Measurements from ENCODE around the gene NELFCD. TPM values are rescaled to one million over a fixed set of nuclear protein-coding genes. Genes with fewer than 3 reads are reported as not detected.

Gene NELFCD
- total RNA-seq, 3 donors from 2014 or later = 47.9 to 51.7 (median 50.0) TPM

DNA sequence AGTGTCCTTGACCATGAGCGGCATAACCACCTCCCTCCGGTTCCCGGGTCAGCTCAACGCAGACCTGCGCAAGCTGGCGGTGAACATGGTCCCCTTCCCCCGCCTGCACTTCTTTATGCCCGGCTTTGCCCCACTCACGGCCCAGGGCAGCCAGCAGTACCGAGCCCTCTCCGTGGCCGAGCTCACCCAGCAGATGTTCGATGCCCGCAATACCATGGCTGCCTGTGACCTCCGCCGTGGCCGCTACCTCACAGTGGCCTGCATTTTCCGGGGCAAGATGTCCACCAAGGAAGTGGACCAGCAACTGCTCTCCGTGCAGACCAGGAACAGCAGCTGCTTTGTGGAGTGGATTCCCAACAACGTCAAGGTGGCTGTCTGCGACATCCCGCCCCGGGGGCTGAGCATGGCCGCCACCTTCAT is 43.1 kb downstream of the NELFCD start:
- ATAC-seq (no peak), DNase-seq (no peak)
- no peaks in the 10 kb centered on the region for H3K36me3 ChIP-seq (ENCODE audit: low read depth)
- no peaks in the 10 kb centered on the region for H3K9me3 ChIP-seq
- H3K4me1 ChIP-seq (ENCODE audit: low read depth) = peaks cover 11% of the 10 kb centered on the region
- intact Hi-C loops (cut with DNase I, micrococcal nuclease) = no loop called here
- H3K4me3 ChIP-seq = no peak overlapping the region
- TF ChIP-seq, protein P1, sequence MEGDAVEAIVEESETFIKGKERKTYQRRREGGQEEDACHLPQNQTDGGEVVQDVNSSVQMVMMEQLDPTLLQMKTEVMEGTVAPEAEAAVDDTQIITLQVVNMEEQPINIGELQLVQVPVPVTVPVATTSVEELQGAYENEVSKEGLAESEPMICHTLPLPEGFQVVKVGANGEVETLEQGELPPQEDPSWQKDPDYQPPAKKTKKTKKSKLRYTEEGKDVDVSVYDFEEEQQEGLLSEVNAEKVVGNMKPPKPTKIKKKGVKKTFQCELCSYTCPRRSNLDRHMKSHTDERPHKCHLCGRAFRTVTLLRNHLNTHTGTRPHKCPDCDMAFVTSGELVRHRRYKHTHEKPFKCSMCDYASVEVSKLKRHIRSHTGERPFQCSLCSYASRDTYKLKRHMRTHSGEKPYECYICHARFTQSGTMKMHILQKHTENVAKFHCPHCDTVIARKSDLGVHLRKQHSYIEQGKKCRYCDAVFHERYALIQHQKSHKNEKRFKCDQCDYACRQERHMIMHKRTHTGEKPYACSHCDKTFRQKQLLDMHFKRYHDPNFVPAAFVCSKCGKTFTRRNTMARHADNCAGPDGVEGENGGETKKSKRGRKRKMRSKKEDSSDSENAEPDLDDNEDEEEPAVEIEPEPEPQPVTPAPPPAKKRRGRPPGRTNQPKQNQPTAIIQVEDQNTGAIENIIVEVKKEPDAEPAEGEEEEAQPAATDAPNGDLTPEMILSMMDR (IDR thresholded peaks at IDR 0.05) = no peak

GRCh38 chr20:59025086-59025485 is 44.0 kb downstream of the NELFCD start:
- no peaks in the 10 kb centered on the region for H3K36me3 ChIP-seq (ENCODE audit: low read depth)
- intact Hi-C loops (cut with DNase I, micrococcal nuclease) = no loop called here

GRCh38 chr20:59025511-59025910 is 44.5 kb downstream of the NELFCD start:
- DNase-seq (no peak), ATAC-seq (no peak)
- no peaks in the 10 kb centered on the region for H3K9me3 ChIP-seq
- no peaks in the 10 kb centered on the region for H3K36me3 ChIP-seq (ENCODE audit: low read depth)
- peaks cover 25% of the 10 kb centered on the region for H3K4me1 ChIP-seq (ENCODE audit: low read depth)
- intact Hi-C loops (cut with DNase I, micrococcal nuclease) = no loop called here
- TF ChIP-seq, protein P1 (IDR thresholded peaks at IDR 0.05) = no peak
- H3K4me3 ChIP-seq = no peak overlapping the region

More at GRCh38 chr20:59025086-59025485, 44.0 kb downstream of the NELFCD start:
- H3K9me3 ChIP-seq = no peaks in the 10 kb centered on the region
- TF ChIP-seq, protein P1 (IDR thresholded peaks at IDR 0.05) = no peak
- DNase-seq (no peak), ATAC-seq (no peak)
- H3K4me3 ChIP-seq = no peak overlapping the region
- peaks cover 21% of the 10 kb centered on the region for H3K4me1 ChIP-seq (ENCODE audit: low read depth)

DNA sequence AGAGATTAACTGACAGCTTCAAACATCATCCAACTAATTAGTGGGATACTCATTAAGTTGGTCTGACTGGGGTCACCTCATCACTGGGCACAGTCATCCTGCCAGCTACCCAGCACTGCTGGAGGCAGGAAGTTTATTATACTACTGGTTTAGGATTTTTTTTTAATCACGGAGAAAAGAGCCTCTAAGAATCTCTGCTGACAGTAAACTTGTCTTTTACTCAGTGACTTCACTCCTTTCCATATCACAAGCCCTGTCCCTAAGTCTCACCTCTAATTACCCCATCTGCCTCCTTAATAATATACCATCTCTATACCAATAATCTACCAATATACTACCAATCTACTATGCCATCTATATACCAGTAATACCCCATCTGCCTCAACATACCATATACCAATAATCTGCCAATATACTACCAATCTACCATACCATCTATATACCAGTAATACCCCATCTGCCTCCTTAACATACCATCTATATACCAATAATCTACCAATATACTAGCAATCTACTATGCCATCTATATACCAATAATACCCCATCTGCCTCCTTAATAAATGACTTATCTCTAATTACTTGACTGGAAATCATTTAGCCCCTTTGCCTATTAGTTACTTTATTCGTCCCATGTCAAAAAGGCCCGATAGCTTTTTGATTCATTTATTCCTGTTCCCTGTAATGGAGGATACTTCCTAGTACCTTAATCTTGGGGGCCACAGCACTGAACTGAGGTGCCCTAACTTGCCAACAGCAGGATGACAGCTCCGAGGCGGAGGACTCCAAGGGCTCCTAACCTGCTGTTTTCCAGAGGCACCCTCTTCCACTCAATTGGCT is 46.1 kb downstream of the NELFCD start:
- TF ChIP-seq, protein P1 (IDR thresholded peaks at IDR 0.05) = no peak
- intact Hi-C loops (cut with DNase I, micrococcal nuclease) = no loop called here
- DNase-seq = no peak
- no peaks in the 10 kb centered on the region for H3K36me3 ChIP-seq (ENCODE audit: low read depth)
- H3K4me3 ChIP-seq = no peak overlapping the region
- H3K4me1 ChIP-seq (ENCODE audit: low read depth) = peaks cover 31% of the 10 kb centered on the region
- no peak for ATAC-seq
- no peaks in the 10 kb centered on the region for H3K9me3 ChIP-seq

GRCh38 chr20:59027741-59028320 is 46.8 kb downstream of the NELFCD start:
- H3K4me1 ChIP-seq (ENCODE audit: low read depth) = peaks cover 32% of the 10 kb centered on the region

More at GRCh38 chr20:59027741-59028320, 46.8 kb downstream of the NELFCD start:
- no peak for ATAC-seq
- TF ChIP-seq, protein P1 (IDR thresholded peaks at IDR 0.05) = no peak
- H3K4me3 ChIP-seq = no peak overlapping the region
- intact Hi-C loops (cut with DNase I, micrococcal nuclease) = no loop called here
- H3K36me3 ChIP-seq (ENCODE audit: low read depth) = no peaks in the 10 kb centered on the region
- no peak for DNase-seq
- no peaks in the 10 kb centered on the region for H3K9me3 ChIP-seq
